Upper lobe of left lung (tissue), 6 donors: ENCODE data around the gene TRAPPC1. TPM values are rescaled to one million over a fixed set of nuclear protein-coding genes. Genes with fewer than 3 reads are reported as not detected.

ENCODE experiments used
- ATAC-seq, 2 donors: fragments of 200-7000 bp; cut with Tn5 transposase; one replicate each; pipeline ENCODE4 v1.9.1; 2022; ENCODE audit warnings: mild to moderate bottlenecking in 2 of 2, moderate library complexity in 2 of 2; ENCODE audit not compliant: low FRiP score in 2 of 2
- DNase-seq, 2 donors: peaks; one replicate each; pipeline ENCODE4 v3.0.0-alpha.2; 2019 to 2020
- H3K27ac ChIP-seq, 4 donors: fragments of 200-600 bp; sonication (generic); one replicate each; pipeline ENCODE4 v1.5.1; 2016 to 2019
- H3K27me3 ChIP-seq, 4 donors: fragments of 200-600 bp; sonication (generic); one replicate each; pipeline ENCODE4 v1.5.1; 2017 to 2019
- H3K36me3 ChIP-seq, 4 donors: fragments of 200-600 bp; sonication (generic); one replicate each; pipeline ENCODE4 v1.5.1; 2016 to 2019
- H3K4me1 ChIP-seq, 4 donors: fragments of 200-600 bp; sonication (generic); one replicate each; pipeline ENCODE4 v1.5.1; 2018 to 2019
- H3K4me3 ChIP-seq, 4 donors: fragments of 200-600 bp; sonication (generic); one replicate each; pipeline ENCODE4 v1.5.1; 2017 to 2019; ENCODE audit warnings: mild to moderate bottlenecking in 2 of 4, moderate library complexity in 1 of 4
- H3K9me3 ChIP-seq, 4 donors: fragments of 200-600 bp; sonication (generic); one replicate each; pipeline ENCODE4 v1.5.1; 2018 to 2019
- CTCF ChIP-seq, 6 experiments: fragments of 450-650 bp in 4 of 6; fragments of 200-600 bp in 2 of 6; sonication (generic) in 2 of 6; IDR thresholded peaks; one replicate each; pipeline ENCODE4 v1.5.1; 2016 to 2019; ENCODE audit warnings: antibody characterized with exemption in 6 of 6
- EP300 ChIP-seq, 4 donors: sonication (generic); formaldehyde crosslinking; IDR thresholded peaks; one replicate each; pipeline ENCODE4 v1.5.1; 2017; ENCODE audit warnings: antibody characterized with exemption in 4 of 4, control low read depth in 2 of 4
- POLR2A ChIP-seq, 4 donors: fragments of 450-650 bp; IDR thresholded peaks; one replicate each; pipeline ENCODE4 v1.5.1; 2016 to 2017; ENCODE audit warnings: antibody characterized with exemption in 4 of 4, mild to moderate bottlenecking in 2 of 4
- POLR2AphosphoS5 ChIP-seq, 2 donors: sonication (generic); formaldehyde crosslinking; IDR thresholded peaks; one replicate each; pipeline ENCODE4 v1.5.1; 2017; ENCODE audit warnings: antibody characterized with exemption in 2 of 2
- WGBS, 2 donors: methylation state at CpG; one replicate each; pipeline ENCODE4 v1.1.5; 2017 to 2018; 5-methylcytosine and 5-hydroxymethylcytosine counted together
- total RNA-seq, 6 donors: library from RNA; depleted of rRNA in 4 of 6; stranded (reverse); fragments of >200 nt in 4 of 6; gene quantifications; one replicate each; pipeline versions ENCODE4 v1.1.0 to v1.2.1, GENCODE V29; 2016 to 2021
- donor health status: DM: no; HTN: no; CAD: no; lungs with moderate emphysema.
- donor health status: DM: no; HTN: yes; CAD: no; lungs with severe emphysema.

Gene TRAPPC1
- total RNA-seq, 6 donors from 2014 or later: 70.4 to 148 (median 95.8) TPM

- no peak for ATAC-seq
These were observed 22.7 kb downstream of the TRAPPC1 start for GRCh38 chr17:7909089-7909488.

GRCh38 chr17:7903154-7904103, 28.3 kb downstream of the TRAPPC1 start:
- Histone ChIP-seq H3K4me3 (no peak overlapping the region), H3K27me3 (no peaks in the 10 kb centered on the region), H3K27ac (no peak overlapping the region), H3K4me1 (no peaks in the 10 kb centered on the region), H3K36me3 (peaks cover 60 to 100% (median 99%) of the 10 kb centered on the region in 4 donors), H3K9me3 (no peaks in the 10 kb centered on the region)
- 83 to 87% methylated on average over 22 of the region's 22 CpGs for WGBS, 2 donors
- no peak for ATAC-seq
- no peak for TF ChIP-seq CTCF (IDR thresholded peaks at IDR 0.05)
- TF ChIP-seq POLR2AphosphoS5 (IDR thresholded peaks at IDR 0.05): no peak
- no peak for TF ChIP-seq POLR2A (IDR thresholded peaks at IDR 0.05)
- no peak for TF ChIP-seq EP300 (IDR thresholded peaks at IDR 0.05)
- no peak for DNase-seq

More at GRCh38 chr17:7909089-7909488, 22.7 kb downstream of the TRAPPC1 start:
- Histone ChIP-seq H3K36me3 (peaks cover 36 to 76% (median 71%) of the 10 kb centered on the region in 4 donors), H3K27me3 (no peaks in the 10 kb centered on the region), H3K9me3 (no peaks in the 10 kb centered on the region), H3K27ac (no peak overlapping the region), H3K4me1 (peaks cover 0 to under 1% (median under 1%) of the 10 kb centered on the region in 4 donors), H3K4me3 (no peak overlapping the region)
- TF ChIP-seq CTCF (IDR thresholded peaks at IDR 0.05) (no peak), POLR2AphosphoS5 (IDR thresholded peaks at IDR 0.05) (no peak), EP300 (IDR thresholded peaks at IDR 0.05) (no peak), POLR2A (IDR thresholded peaks at IDR 0.05) (no peak)
- DNase-seq: peak in 1 of 2 donors; percentile 83
- WGBS, 2 donors: 81 to 95% methylated on average over 11 to 29 of the region's 29 CpGs

- ATAC-seq (peak in 1 of 2 donors; percentile 63), DNase-seq (no peak)
- no peaks in the 10 kb centered on the region for H3K4me1 ChIP-seq
- H3K9me3 ChIP-seq: no peaks in the 10 kb centered on the region
- H3K36me3 ChIP-seq: peaks cover 44 to 98% (median 84%) of the 10 kb centered on the region in 4 donors
- no peak overlapping the region for H3K27ac ChIP-seq
- TF ChIP-seq CTCF (IDR thresholded peaks at IDR 0.05) (peak in 5 of 6 experiments; percentile 47 to 78 (median 62)), POLR2A (IDR thresholded peaks at IDR 0.05) (no peak)
- H3K27me3 ChIP-seq: no peaks in the 10 kb centered on the region
- no peak overlapping the region for H3K4me3 ChIP-seq
- WGBS, 2 donors: 40 to 49% methylated on average over 6 of the region's 6 CpGs
These were observed 34.0 kb downstream of the TRAPPC1 start for GRCh38 chr17:7897773-7898172.

- ATAC-seq (no peak), DNase-seq (no peak)
- TF ChIP-seq POLR2AphosphoS5 (IDR thresholded peaks at IDR 0.05): no peak
- no peak for TF ChIP-seq EP300 (IDR thresholded peaks at IDR 0.05)
- no peak for TF ChIP-seq CTCF (IDR thresholded peaks at IDR 0.05)
- no peak for TF ChIP-seq POLR2A (IDR thresholded peaks at IDR 0.05)
- Histone ChIP-seq H3K27me3 (no peaks in the 10 kb centered on the region), H3K9me3 (no peaks in the 10 kb centered on the region), H3K4me3 (no peak overlapping the region), H3K36me3 (peaks cover 42 to 92% (median 79%) of the 10 kb centered on the region in 4 donors), H3K27ac (no peak overlapping the region), H3K4me1 (no peaks in the 10 kb centered on the region)
- WGBS, 2 donors: 93% methylated on average over 10 to 13 of the region's 13 CpGs
These were observed 34.7 kb downstream of the TRAPPC1 start for GRCh38 chr17:7897090-7897489.
